ENCODE measurements around the gene CRIM1.
A peak's percentile ranks its signal among the peaks of the same experiment; 100 is the strongest.

Gene CRIM1

DNA sequence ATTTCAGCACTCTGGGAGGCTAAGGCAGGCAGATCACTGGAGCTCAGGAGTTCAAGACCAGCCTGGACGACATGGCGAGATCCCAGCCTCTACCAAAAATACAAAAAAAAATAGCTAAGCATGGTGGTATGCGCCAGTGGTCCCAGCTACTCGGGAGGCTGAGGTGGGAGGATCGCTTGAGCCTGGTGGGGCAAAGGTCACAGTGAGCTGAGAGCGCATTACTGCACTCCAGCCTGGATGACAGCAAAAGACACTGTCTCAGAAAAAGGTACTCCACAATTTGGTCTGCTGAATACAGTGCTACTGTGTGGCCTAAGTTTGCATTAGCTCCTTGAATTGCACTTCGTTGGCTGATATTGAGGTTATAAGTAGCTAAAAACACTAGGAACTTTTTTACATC is 144.5 kb downstream of the CRIM1 start:
- H3K27ac ChIP-seq: no peak overlapping the region
- H3K4me3 ChIP-seq (ENCODE audit: low read depth, low read length): no peak overlapping the region
- H3K9me3 ChIP-seq (ENCODE audit: severe bottlenecking): no peaks in the 10 kb centered on the region
- DNase-seq: no peak
- no peaks in the 10 kb centered on the region for H3K36me3 ChIP-seq
- TF ChIP-seq, protein P1, sequence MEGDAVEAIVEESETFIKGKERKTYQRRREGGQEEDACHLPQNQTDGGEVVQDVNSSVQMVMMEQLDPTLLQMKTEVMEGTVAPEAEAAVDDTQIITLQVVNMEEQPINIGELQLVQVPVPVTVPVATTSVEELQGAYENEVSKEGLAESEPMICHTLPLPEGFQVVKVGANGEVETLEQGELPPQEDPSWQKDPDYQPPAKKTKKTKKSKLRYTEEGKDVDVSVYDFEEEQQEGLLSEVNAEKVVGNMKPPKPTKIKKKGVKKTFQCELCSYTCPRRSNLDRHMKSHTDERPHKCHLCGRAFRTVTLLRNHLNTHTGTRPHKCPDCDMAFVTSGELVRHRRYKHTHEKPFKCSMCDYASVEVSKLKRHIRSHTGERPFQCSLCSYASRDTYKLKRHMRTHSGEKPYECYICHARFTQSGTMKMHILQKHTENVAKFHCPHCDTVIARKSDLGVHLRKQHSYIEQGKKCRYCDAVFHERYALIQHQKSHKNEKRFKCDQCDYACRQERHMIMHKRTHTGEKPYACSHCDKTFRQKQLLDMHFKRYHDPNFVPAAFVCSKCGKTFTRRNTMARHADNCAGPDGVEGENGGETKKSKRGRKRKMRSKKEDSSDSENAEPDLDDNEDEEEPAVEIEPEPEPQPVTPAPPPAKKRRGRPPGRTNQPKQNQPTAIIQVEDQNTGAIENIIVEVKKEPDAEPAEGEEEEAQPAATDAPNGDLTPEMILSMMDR (IDR thresholded peaks at IDR 0.05; ENCODE audit: low read depth, low read length): no peak
- H3K27me3 ChIP-seq (ENCODE audit: insufficient read depth, low read depth, severe bottlenecking): no peaks in the 10 kb centered on the region

DNA sequence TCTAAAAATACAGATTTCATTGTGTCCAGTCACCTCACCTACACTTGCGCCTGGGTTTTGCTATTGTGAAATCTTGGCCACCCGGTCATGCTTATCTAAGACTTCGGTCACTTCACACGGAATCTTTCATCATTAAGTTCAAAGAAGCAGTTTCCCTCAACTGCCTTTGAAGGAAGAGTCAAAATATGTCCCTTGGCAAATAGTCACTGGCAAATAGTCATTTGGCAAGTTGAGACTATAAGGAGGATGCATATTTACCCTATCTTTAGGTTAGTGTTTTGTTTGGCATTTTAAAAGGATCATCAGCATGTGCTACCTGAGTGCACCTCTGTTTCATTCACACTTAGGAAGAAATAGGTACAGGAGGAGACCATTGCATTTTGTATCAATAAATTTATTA is 146.5 kb downstream of the CRIM1 start:
- H3K27me3 ChIP-seq (ENCODE audit: insufficient read depth, low read depth, severe bottlenecking): no peaks in the 10 kb centered on the region
- no peak overlapping the region for H3K27ac ChIP-seq
- no peak overlapping the region for H3K4me3 ChIP-seq (ENCODE audit: low read depth, low read length)
- TF ChIP-seq, protein P1 (IDR thresholded peaks at IDR 0.05; ENCODE audit: low read depth, low read length): no peak
- H3K9me3 ChIP-seq (ENCODE audit: severe bottlenecking): no peaks in the 10 kb centered on the region
- DNase-seq: no peak
- H3K36me3 ChIP-seq: no peaks in the 10 kb centered on the region

- TF ChIP-seq, protein P1 (IDR thresholded peaks at IDR 0.05; ENCODE audit: low read depth, low read length): peak; percentile 85
- H3K27me3 ChIP-seq (ENCODE audit: insufficient read depth, low read depth, severe bottlenecking): no peaks in the 10 kb centered on the region
- H3K36me3 ChIP-seq: no peaks in the 10 kb centered on the region
- peak; percentile 68 for DNase-seq
- H3K9me3 ChIP-seq (ENCODE audit: severe bottlenecking): no peaks in the 10 kb centered on the region
- H3K4me3 ChIP-seq (ENCODE audit: low read depth, low read length): no peak overlapping the region
- no peak overlapping the region for H3K27ac ChIP-seq
These were observed 151.8 kb downstream of the CRIM1 start for GRCh38 chr2:36507408-36507812.

- no peak overlapping the region for H3K4me3 ChIP-seq (ENCODE audit: low read depth, low read length)
- no peaks in the 10 kb centered on the region for H3K9me3 ChIP-seq (ENCODE audit: severe bottlenecking)
- TF ChIP-seq, protein P1 (IDR thresholded peaks at IDR 0.05; ENCODE audit: low read depth, low read length): no peak
- no peaks in the 10 kb centered on the region for H3K36me3 ChIP-seq
- H3K27me3 ChIP-seq (ENCODE audit: insufficient read depth, low read depth, severe bottlenecking): no peaks in the 10 kb centered on the region
- no peak for DNase-seq
- no peak overlapping the region for H3K27ac ChIP-seq
These were observed 153.5 kb downstream of the CRIM1 start for GRCh38 chr2:36509075-36509474.

GRCh38 chr2:36511858-36512603 is 156.5 kb downstream of the CRIM1 start:
- H3K9me3 ChIP-seq (ENCODE audit: severe bottlenecking): no peaks in the 10 kb centered on the region
- H3K27me3 ChIP-seq (ENCODE audit: insufficient read depth, low read depth, severe bottlenecking): no peaks in the 10 kb centered on the region
- H3K27ac ChIP-seq: no peak overlapping the region
- no peak overlapping the region for H3K4me3 ChIP-seq (ENCODE audit: low read depth, low read length)
- TF ChIP-seq, protein P1 (IDR thresholded peaks at IDR 0.05; ENCODE audit: low read depth, low read length): no peak
- no peak for DNase-seq
- no peaks in the 10 kb centered on the region for H3K36me3 ChIP-seq

DNA sequence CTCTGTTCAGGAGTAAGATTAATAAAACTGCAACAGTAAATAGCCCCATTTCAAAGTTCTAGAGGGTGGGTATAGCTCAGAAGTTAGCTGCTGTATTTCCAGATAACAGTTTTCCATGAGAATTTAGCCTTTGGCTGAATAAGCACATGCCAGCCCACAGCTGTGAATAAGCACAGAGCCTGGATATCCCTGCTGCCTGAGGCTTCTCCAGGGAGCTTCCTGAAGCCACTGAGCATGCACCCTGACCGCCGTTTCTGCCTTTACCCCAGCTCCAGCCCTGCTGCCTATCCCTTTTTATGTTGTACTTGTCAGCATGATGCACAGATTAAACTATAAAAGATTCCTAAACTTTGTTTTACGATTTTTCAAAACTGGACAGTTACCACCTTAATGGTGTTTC is 157.1 kb downstream of the CRIM1 start:
- H3K36me3 ChIP-seq: no peaks in the 10 kb centered on the region
- DNase-seq: no peak
- H3K27ac ChIP-seq: no peak overlapping the region
- H3K4me3 ChIP-seq (ENCODE audit: low read depth, low read length): no peak overlapping the region
- no peaks in the 10 kb centered on the region for H3K27me3 ChIP-seq (ENCODE audit: insufficient read depth, low read depth, severe bottlenecking)
- TF ChIP-seq, protein P1 (IDR thresholded peaks at IDR 0.05; ENCODE audit: low read depth, low read length): no peak
- no peaks in the 10 kb centered on the region for H3K9me3 ChIP-seq (ENCODE audit: severe bottlenecking)
